T-helper 2 cell treated with Interferon-gamma antibody and Interleukin-4, amounts not matched to agents 100 ng/mL and 5 ng/mL, for 36 hours (primary cell): ENCODE data around the gene CPTP. TPM values are rescaled to one million over a fixed set of nuclear protein-coding genes. Genes with fewer than 3 reads are reported as not detected.

Experiments used
- intact Hi-C: fragments of 100-400 bp; cut with micrococcal nuclease; formaldehyde crosslinking; loops from one replicate; pipeline ENCODE4 v1.15.1; 2023
- total RNA-seq: library from RNA; stranded (reverse); gene quantifications from 2 replicates; pipeline ENCODE4 v1.2.3, GENCODE V29; 2022

CPTP gene
- total RNA-seq, result 20.0 and 20.7 TPM in 2 replicates

GRCh38 chr1:1324524-1325287 is at the start of gene CPTP, which contains the start of gene INTS11:
CPTP (plus strand) TSS chr1:1324802; CDS start chr1:1326911, 2,109 bp downstream.
INTS11 (minus strand) TSS chr1:1324660; CDS start chr1:1324608, 52 bp downstream.
- intact Hi-C loops, result loop anchor here (1.0 kb wide), 1 partner anchor 19 kb away; no protein-coding TSS in a partner anchor

GRCh38 chr1:1274931-1275431 is 49.6 kb upstream of the CPTP start:
- intact Hi-C loops, result no loop called here

GRCh38 chr1:1275836-1276235 is 48.8 kb upstream of the CPTP start:
- intact Hi-C loops, result no loop called here

GRCh38 chr1:1278620-1279019 is 46.0 kb upstream of the CPTP start:
- intact Hi-C loops, result no loop called here

- intact Hi-C loops, result no loop called here
These were observed 45.6 kb upstream of the CPTP start for GRCh38 chr1:1279028-1279427.

- intact Hi-C loops, result no loop called here
These were observed 43.7 kb upstream of the CPTP start for GRCh38 chr1:1280782-1281481.

- intact Hi-C loops, result no loop called here
These were observed 42.9 kb upstream of the CPTP start for GRCh38 chr1:1281533-1282321.

GRCh38 chr1:1282998-1283397 is 41.6 kb upstream of the CPTP start:
- intact Hi-C loops, result no loop called here

- intact Hi-C loops, result no loop called here
These were observed 40.8 kb upstream of the CPTP start for GRCh38 chr1:1283821-1284220.

- intact Hi-C loops, result no loop called here
These were observed 40.1 kb upstream of the CPTP start for GRCh38 chr1:1284221-1285101.

- intact Hi-C loops, result no loop called here
These were observed 39.5 kb upstream of the CPTP start for GRCh38 chr1:1285102-1285571.

- intact Hi-C loops, result no loop called here
These were observed 38.8 kb upstream of the CPTP start for GRCh38 chr1:1285611-1286311.

GRCh38 chr1:1286313-1287261 is 38.0 kb upstream of the CPTP start:
- intact Hi-C loops, result no loop called here

- intact Hi-C loops, result no loop called here
These were observed 37.1 kb upstream of the CPTP start for GRCh38 chr1:1287288-1288110.

GRCh38 chr1:1290238-1290731 is 34.3 kb upstream of the CPTP start:
- intact Hi-C loops, result loop anchor here (2.0 kb wide), 1 partner anchor 167 kb away; no protein-coding TSS in a partner anchor

GRCh38 chr1:1291023-1291528 is 33.5 kb upstream of the CPTP start:
- intact Hi-C loops, result loop anchor here (2.0 kb wide), 1 partner anchor 168 kb away; no protein-coding TSS in a partner anchor
